Inflammatory macrophage treated with lipopolysaccharide for 4 hours (primary cell): Measurements from ENCODE around the gene DEF6.
"Not testable (repeated sequence)": the region's sequence is repeated elsewhere in the genome, so short reads cannot be mapped to it uniquely, and the experiment has no call there.

ENCODE experiments used
- DNase-seq: peaks from one replicate; pipeline ENCODE4 v3.0.0-alpha.2; 2020

The DEF6 gene

GRCh38 chr6:35312076-35312800 is 14.6 kb downstream of the DEF6 start:
- DNase-seq, result no peak

- peak; percentile 68 for DNase-seq
Measured at GRCh38 chr6:35312807-35313206, 15.2 kb downstream of the DEF6 start.

- DNase-seq, result no peak
Measured at GRCh38 chr6:35317483-35318195, 20.0 kb downstream of the DEF6 start.

- no peak for DNase-seq
Measured at GRCh38 chr6:35318196-35319171, 20.9 kb downstream of the DEF6 start.

GRCh38 chr6:35319346-35320030 is 21.9 kb downstream of the DEF6 start:
- DNase-seq, result no peak

GRCh38 chr6:35320031-35320410 is 22.4 kb downstream of the DEF6 start:
- DNase-seq, result no peak

GRCh38 chr6:35321091-35321490 is 23.5 kb downstream of the DEF6 start:
- DNase-seq, result no peak

GRCh38 chr6:35327349-35328027 is 29.9 kb downstream of the DEF6 start:
- DNase-seq, result peak; percentile 70

GRCh38 chr6:35328108-35328723 is 30.6 kb downstream of the DEF6 start:
- DNase-seq, result no peak

- not testable (repeated sequence) for DNase-seq
Measured at GRCh38 chr6:35328965-35329364, 31.3 kb downstream of the DEF6 start.

- DNase-seq, result no peak
Measured at GRCh38 chr6:35330541-35331119, 33.0 kb downstream of the DEF6 start.

- not testable (repeated sequence) for DNase-seq
Measured at GRCh38 chr6:35332074-35332887, 34.7 kb downstream of the DEF6 start.

GRCh38 chr6:35341557-35341956 is 43.9 kb downstream of the DEF6 start:
- no peak for DNase-seq

- peak; percentile 97 for DNase-seq
Measured at GRCh38 chr6:35342258-35343091, 44.9 kb downstream of the DEF6 start, which contains the start of gene PPARD. TSS of gene PPARD (plus strand) at chr6:35342558. CDS start at chr6:35411088, 68,530 bp downstream.

GRCh38 chr6:35343092-35343834 is 45.6 kb downstream of the DEF6 start:
- peak; percentile 84 for DNase-seq

- DNase-seq, result no peak
Measured at GRCh38 chr6:35343835-35344550, 46.4 kb downstream of the DEF6 start.

GRCh38 chr6:35351422-35351821 is 53.8 kb downstream of the DEF6 start:
- no peak for DNase-seq

GRCh38 chr6:35352735-35353134 is 55.1 kb downstream of the DEF6 start:
- no peak for DNase-seq
